IMR-90 (cell line): Measurements from ENCODE around the gene AKAP13. TPM values are rescaled to one million over a fixed set of nuclear protein-coding genes. Genes with fewer than 3 reads are reported as not detected.
A peak's percentile ranks its signal among the peaks of the same experiment; 100 is the strongest.

Source experiments
- ATAC-seq: fragments of 200-7000 bp; cut with Tn5 transposase; 2 replicates; pipeline ENCODE4 v1.9.1; 2020; ENCODE audit warnings: low read depth, mild to moderate bottlenecking, moderate library complexity
- BruUV-seq: library from RNA; stranded (reverse); fragments of 400-500 nt; replicated peaks from 2 replicates; lab custom pipeline; 2021; lab: Mats Ljungman, UMichigan
- CTCF ChIA-PET: fragments of 300-600 bp; formaldehyde crosslinking; extraction: SDS; loops from one replicate; lab custom pipeline; 2021; ENCODE audit warnings: antibody characterized with exemption; lab: Yijun Ruan, JAX
- POLR2A ChIA-PET: fragments of 300-600 bp; sonication (Branson Sonifier 250); formaldehyde crosslinking; loops from one replicate; lab custom pipeline; 2022; ENCODE audit warnings: antibody characterized with exemption; ENCODE audit not compliant: unreplicated experiment; lab: Charles Lee
- DNase-seq: peaks from one replicate; pipeline ENCODE4 v3.0.0; 2013
- H2AFZ ChIP-seq: replicated peaks from 2 replicates; pipeline ENCODE3; 2013; ENCODE audit warnings: low read length, mild to moderate bottlenecking; ENCODE audit not compliant: poor library complexity
- H2AK5ac ChIP-seq: 2 replicates; pipeline ENCODE4 v1.6.1; 2013; ENCODE audit warnings: low read depth, low read length, inconsistent platforms
- H2AK9ac ChIP-seq: replicated peaks from 2 replicates; pipeline ENCODE3; 2013; ENCODE audit warnings: mild to moderate bottlenecking, low read depth, low read length, moderate library complexity; ENCODE audit not compliant: poor library complexity
- H2BK120ac ChIP-seq: 2 replicates; pipeline ENCODE4 v1.6.1; 2013; ENCODE audit warnings: low read depth, low read length, inconsistent platforms
- H2BK15ac ChIP-seq: 3 replicates; pipeline ENCODE4 v1.6.1; 2013; ENCODE audit warnings: low read depth, low read length, inconsistent platforms
- H2BK20ac ChIP-seq: 2 replicates; pipeline ENCODE4 v1.6.1; 2013; ENCODE audit warnings: low read depth, mild to moderate bottlenecking, inconsistent platforms, low read length, moderate library complexity
- H2BK5ac ChIP-seq: 2 replicates; pipeline ENCODE4 v1.6.1; 2013; ENCODE audit warnings: mild to moderate bottlenecking, low read depth, low read length, inconsistent platforms; ENCODE audit not compliant: poor library complexity, severe bottlenecking
- H3K14ac ChIP-seq: replicated peaks from 2 replicates; pipeline ENCODE4 v1.6.1; 2013; ENCODE audit warnings: low read depth, low read length, inconsistent platforms
- H3K18ac ChIP-seq: 2 replicates; pipeline ENCODE4 v1.6.1; 2013; ENCODE audit warnings: low read depth, low read length, control low read depth
- H3K23ac ChIP-seq: 2 replicates; pipeline ENCODE4 v1.6.1; 2013; ENCODE audit warnings: low read depth, low read length, inconsistent platforms
- H3K27ac ChIP-seq: 2 replicates; pipeline ENCODE4 v1.5.1; 2013; ENCODE audit warnings: mild to moderate bottlenecking, control low read depth, low read length; ENCODE audit not compliant: insufficient read depth
- H3K27me3 ChIP-seq: 2 replicates; pipeline ENCODE4 v1.6.1; 2013; ENCODE audit warnings: low read length; ENCODE audit not compliant: control insufficient read depth, insufficient read depth
- H3K36me3 ChIP-seq: 2 replicates; pipeline ENCODE4 v1.6.1; 2013; ENCODE audit warnings: low read length, mixed read lengths; ENCODE audit not compliant: control insufficient read depth, insufficient read depth
- H3K4ac ChIP-seq: 2 replicates; pipeline ENCODE4 v1.6.1; 2013; ENCODE audit warnings: low read depth, low read length, inconsistent platforms
- H3K4me1 ChIP-seq: 2 replicates; pipeline ENCODE4 v1.6.1; 2013; ENCODE audit warnings: low read length, mixed read lengths; ENCODE audit not compliant: control insufficient read depth, insufficient read depth
- H3K4me2 ChIP-seq: 2 replicates; pipeline ENCODE4 v1.6.1; 2013; ENCODE audit warnings: low read depth, mild to moderate bottlenecking, control low read depth, low read length, moderate library complexity
- H3K4me3 ChIP-seq: 2 replicates; pipeline ENCODE4 v1.5.1; 2013; ENCODE audit warnings: low read depth, mild to moderate bottlenecking, control low read depth, low read length, moderate library complexity; ENCODE audit not compliant: insufficient read depth
- H3K56ac ChIP-seq: 2 replicates; pipeline ENCODE4 v1.6.1; 2013; ENCODE audit warnings: low read length, inconsistent platforms; ENCODE audit not compliant: insufficient read depth; ENCODE audit errors: extremely low read depth
- H3K79me1 ChIP-seq, 2 experiments: 2 replicates each; pipeline ENCODE4 v1.6.1; 2013; ENCODE audit warnings: low read length in 2 of 2, inconsistent platforms in 1 of 2, low read depth in 1 of 2
- H3K9ac ChIP-seq: 2 replicates; pipeline ENCODE4 v1.6.1; 2013; ENCODE audit warnings: low read depth, low read length, control low read depth
- H3K9me1 ChIP-seq: 2 replicates; pipeline ENCODE4 v1.6.1; 2013; ENCODE audit warnings: low read length, inconsistent platforms; ENCODE audit not compliant: insufficient read depth
- H3K9me3 ChIP-seq: 2 replicates; pipeline ENCODE4 v1.6.1; 2013; ENCODE audit warnings: low read length; ENCODE audit not compliant: control insufficient read depth, insufficient read depth
- H4K20me1 ChIP-seq: 2 replicates; pipeline ENCODE4 v1.6.1; 2013; ENCODE audit warnings: low read length, inconsistent platforms; ENCODE audit not compliant: insufficient read depth
- H4K5ac ChIP-seq: 2 replicates; pipeline ENCODE4 v1.6.1; 2013; ENCODE audit warnings: mild to moderate bottlenecking, low read depth, low read length, control low read depth
- H4K8ac ChIP-seq, 2 experiments: 2 replicates each; pipeline ENCODE4 v1.6.1; 2013; ENCODE audit warnings: low read depth in 2 of 2, low read length in 2 of 2, control low read depth in 1 of 2, inconsistent platforms in 1 of 2
- H4K91ac ChIP-seq: 2 replicates; pipeline ENCODE4 v1.6.1; 2013; ENCODE audit warnings: low read depth, low read length, inconsistent platforms; ENCODE audit not compliant: insufficient read depth
- BHLHE40 ChIP-seq: fragments of 150-350 bp; IDR thresholded peaks from 2 replicates; pipeline ENCODE4 v1.6.1; 2016; ENCODE audit warnings: mild to moderate bottlenecking, low read depth, low read length
- CEBPB ChIP-seq: IDR thresholded peaks from 2 replicates; pipeline ENCODE4 v1.6.1; 2012; ENCODE audit warnings: low read depth, low read length, improper control_type of control experiment
- CHD1 ChIP-seq: IDR thresholded peaks from 2 replicates; pipeline ENCODE4 v1.6.1; 2012; ENCODE audit warnings: low read depth, low read length, improper control_type of control experiment
- CTCF ChIP-seq: conservative IDR thresholded peaks from 2 replicates; pipeline ENCODE4 v1.5.1; 2012; ENCODE audit warnings: mild to moderate bottlenecking, low read depth, low read length, improper control_type of control experiment
- ELK1 ChIP-seq: fragments of 150-350 bp; IDR thresholded peaks from 2 replicates; pipeline ENCODE4 v1.6.1; 2016; ENCODE audit warnings: low read depth, mild to moderate bottlenecking, low read length, moderate library complexity, borderline replicate concordance
- FOS ChIP-seq: fragments of 150-350 bp; IDR thresholded peaks from 2 replicates; pipeline ENCODE4 v1.6.1; 2016; ENCODE audit warnings: low read depth, low read length
- MAFK ChIP-seq: IDR thresholded peaks from 2 replicates; pipeline ENCODE4 v1.6.1; 2012; ENCODE audit warnings: low read depth, low read length, improper control_type of control experiment
- MAZ ChIP-seq: IDR thresholded peaks from 2 replicates; pipeline ENCODE4 v1.6.1; 2012; ENCODE audit warnings: low read depth, mild to moderate bottlenecking, low read length, improper control_type of control experiment, moderate library complexity, borderline replicate concordance
- MXI1 ChIP-seq: IDR thresholded peaks from 2 replicates; pipeline ENCODE4 v1.6.1; 2012; ENCODE audit warnings: low read depth, mild to moderate bottlenecking, low read length, moderate library complexity, borderline replicate concordance
- NFE2L2 ChIP-seq: fragments of 150-350 bp; IDR thresholded peaks from 2 replicates; pipeline ENCODE4 v1.6.1; 2016; ENCODE audit warnings: low read depth, mild to moderate bottlenecking, low read length
- POLR2A ChIP-seq: IDR thresholded peaks from 2 replicates; pipeline ENCODE4 v1.6.1; 2012; ENCODE audit warnings: mild to moderate bottlenecking, low read depth, low read length
- RAD21 ChIP-seq: IDR thresholded peaks from 2 replicates; pipeline ENCODE4 v1.6.1; 2012; ENCODE audit warnings: low read length, improper control_type of control experiment
- RCOR1 ChIP-seq: IDR thresholded peaks from 2 replicates; pipeline ENCODE4 v1.6.1; 2012; ENCODE audit warnings: mild to moderate bottlenecking, low read length, improper control_type of control experiment; ENCODE audit not compliant: insufficient replicate concordance
- RFX5 ChIP-seq: IDR thresholded peaks from 2 replicates; pipeline ENCODE4 v1.8.0; 2012; ENCODE audit warnings: low read depth, mild to moderate bottlenecking, low read length, moderate library complexity
- SMC3 ChIP-seq: fragments of 150-350 bp; IDR thresholded peaks from 2 replicates; pipeline ENCODE4 v1.6.1; 2016; ENCODE audit warnings: low read depth, mild to moderate bottlenecking, antibody characterized with exemption, low read length, moderate library complexity
- USF2 ChIP-seq: fragments of 150-350 bp; IDR thresholded peaks from 2 replicates; pipeline ENCODE4 v1.6.1; 2017; ENCODE audit warnings: mild to moderate bottlenecking, antibody characterized with exemption, low read length, low read depth
- WGBS, 2 experiments: methylation state at CpG; one replicate each; pipeline versions ENCODE4 v1.1.5 to v1.1.7; 2013; ENCODE audit warnings: missing lambda C conversion rate in 2 of 2; ENCODE audit not compliant: insufficient read length in 1 of 2; ENCODE audit errors: extremely low coverage in 2 of 2; 5-methylcytosine and 5-hydroxymethylcytosine counted together
- dilution Hi-C: fragments of 300-500 bp; cut with HindIII; formaldehyde crosslinking; loops from one replicate; pipeline ENCODE4 v1.14.3; 2018; ENCODE audit warnings: low sequenced_read_pairs; ENCODE audit not compliant: unreplicated experiment
- in situ Hi-C: fragments of 300-500 bp; cut with MboI; formaldehyde crosslinking; loops from 3 replicates; pipeline ENCODE4 v1.14.3; 2019; ENCODE audit warnings: low sequenced_read_pairs, inconsistent platforms, mixed read lengths
- intact Hi-C: fragments of 100-400 bp; cut with micrococcal nuclease; formaldehyde crosslinking; loops from 2 replicates; pipeline ENCODE4 v1.10.0; 2022
- polyA plus RNA-seq, 3 experiments: library from polyadenylated mRNA; depleted of rRNA; stranded (reverse); fragments of >200 nt; gene quantifications; 2 replicates each; pipeline ENCODE4 v1.2.3, GENCODE V29; 2012; ENCODE audit warnings: low replicate concordance in 1 of 3
- total RNA-seq: library from RNA; depleted of rRNA; stranded (reverse); fragments of >200 nt; gene quantifications from 2 replicates; pipeline ENCODE4 v1.2.3, GENCODE V29; 2012

The AKAP13 gene
- total and polyA plus RNA-seq, 2 of the 4 experiments (the other 2 are of a cell fraction), result 10.4 to 46.4 TPM

- Histone ChIP-seq H2BK5ac (no peak overlapping the region), H3K18ac (no peak overlapping the region), H4K20me1 (peaks cover 23% of the 10 kb centered on the region; the same call in 1 of the 2 replicates), H3K9me1 (peaks cover 13% of the 10 kb centered on the region; the same call in 1 of the 2 replicates), H2BK15ac (no peak overlapping the region), H2BK20ac (no peak overlapping the region), H3K4me1 (peaks cover 8% of the 10 kb centered on the region), H2AFZ (no peak overlapping the region), H3K79me1 (peaks cover 35 to 75% of the 10 kb centered on the region in 2 experiments), H4K91ac (no peak overlapping the region), H3K9me3 (no peaks in the 10 kb centered on the region), H3K23ac (no peak overlapping the region), H3K14ac (0 out of 2 replicates have a peak overlapping the region, but pooled peaks have one; percentile 5), H4K8ac (no peak overlapping the region), H2BK120ac (no peak overlapping the region), H3K9ac (no peak overlapping the region), H3K56ac (no peak overlapping the region), H3K4me2 (no peak overlapping the region), H3K4me3 (no peak overlapping the region), H2AK9ac (no peak overlapping the region), H4K5ac (no peak overlapping the region), H3K27ac (no peak overlapping the region), H3K36me3 (no peaks in the 10 kb centered on the region), H3K4ac (no peak overlapping the region), H2AK5ac (no peak overlapping the region), H3K27me3 (no peaks in the 10 kb centered on the region)
- ATAC-seq, result no peak; the same call in 1 of the 2 replicates
- CTCF ChIA-PET, result no interaction called here
- WGBS, 2 experiments, result no CpG with 5 or more reads among the region's 4 CpGs
- dilution Hi-C loops, result no loop called here
- in situ Hi-C loops, result no loop called here
- BruUV-seq, result no TSS peak
- TF ChIP-seq POLR2A (no peak), ELK1 (no peak), CTCF (no peak), FOS (no peak), RFX5 (no peak), MAZ (no peak), CHD1 (no peak), RAD21 (no peak), USF2 (no peak), RCOR1 (no peak), SMC3 (no peak), BHLHE40 (no peak), MXI1 (no peak), CEBPB (no peak), NFE2L2 (no peak), MAFK (no peak)
- peak; percentile 15 for DNase-seq
- intact Hi-C loops, result no loop called here
- POLR2A ChIA-PET, result no interaction called here
Measured at GRCh38 chr15:85500729-85501128, 120.3 kb downstream of the AKAP13 start.
